ENCODE measurements around the gene RAB12.

The RAB12 gene

DNA sequence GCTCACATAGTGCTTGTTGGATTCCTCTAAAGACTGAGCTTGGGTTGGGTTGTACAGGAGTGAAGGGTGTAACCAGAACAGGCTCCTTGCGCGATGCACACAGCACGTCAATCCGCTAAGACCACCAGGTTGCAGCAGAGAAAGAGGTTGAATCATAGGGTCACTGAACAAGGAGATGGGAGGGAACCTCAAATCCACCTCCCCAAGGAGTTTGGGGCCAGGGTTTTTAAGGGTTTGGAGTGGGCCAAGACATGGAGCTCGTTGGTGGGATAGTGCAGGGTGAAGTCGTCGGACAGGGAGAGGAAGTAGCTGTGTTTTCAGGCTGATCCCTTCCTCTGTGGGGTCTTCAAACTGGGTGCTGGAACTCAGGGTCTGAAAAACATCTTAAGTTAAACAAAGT, 75.3 kb downstream of the RAB12 start:
- TF ChIP-seq, protein P1, sequence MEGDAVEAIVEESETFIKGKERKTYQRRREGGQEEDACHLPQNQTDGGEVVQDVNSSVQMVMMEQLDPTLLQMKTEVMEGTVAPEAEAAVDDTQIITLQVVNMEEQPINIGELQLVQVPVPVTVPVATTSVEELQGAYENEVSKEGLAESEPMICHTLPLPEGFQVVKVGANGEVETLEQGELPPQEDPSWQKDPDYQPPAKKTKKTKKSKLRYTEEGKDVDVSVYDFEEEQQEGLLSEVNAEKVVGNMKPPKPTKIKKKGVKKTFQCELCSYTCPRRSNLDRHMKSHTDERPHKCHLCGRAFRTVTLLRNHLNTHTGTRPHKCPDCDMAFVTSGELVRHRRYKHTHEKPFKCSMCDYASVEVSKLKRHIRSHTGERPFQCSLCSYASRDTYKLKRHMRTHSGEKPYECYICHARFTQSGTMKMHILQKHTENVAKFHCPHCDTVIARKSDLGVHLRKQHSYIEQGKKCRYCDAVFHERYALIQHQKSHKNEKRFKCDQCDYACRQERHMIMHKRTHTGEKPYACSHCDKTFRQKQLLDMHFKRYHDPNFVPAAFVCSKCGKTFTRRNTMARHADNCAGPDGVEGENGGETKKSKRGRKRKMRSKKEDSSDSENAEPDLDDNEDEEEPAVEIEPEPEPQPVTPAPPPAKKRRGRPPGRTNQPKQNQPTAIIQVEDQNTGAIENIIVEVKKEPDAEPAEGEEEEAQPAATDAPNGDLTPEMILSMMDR (conservative IDR thresholded peaks at IDR 0.05; ENCODE audit: control insufficient read depth, insufficient read depth, low read depth, low read length): no peak

DNA sequence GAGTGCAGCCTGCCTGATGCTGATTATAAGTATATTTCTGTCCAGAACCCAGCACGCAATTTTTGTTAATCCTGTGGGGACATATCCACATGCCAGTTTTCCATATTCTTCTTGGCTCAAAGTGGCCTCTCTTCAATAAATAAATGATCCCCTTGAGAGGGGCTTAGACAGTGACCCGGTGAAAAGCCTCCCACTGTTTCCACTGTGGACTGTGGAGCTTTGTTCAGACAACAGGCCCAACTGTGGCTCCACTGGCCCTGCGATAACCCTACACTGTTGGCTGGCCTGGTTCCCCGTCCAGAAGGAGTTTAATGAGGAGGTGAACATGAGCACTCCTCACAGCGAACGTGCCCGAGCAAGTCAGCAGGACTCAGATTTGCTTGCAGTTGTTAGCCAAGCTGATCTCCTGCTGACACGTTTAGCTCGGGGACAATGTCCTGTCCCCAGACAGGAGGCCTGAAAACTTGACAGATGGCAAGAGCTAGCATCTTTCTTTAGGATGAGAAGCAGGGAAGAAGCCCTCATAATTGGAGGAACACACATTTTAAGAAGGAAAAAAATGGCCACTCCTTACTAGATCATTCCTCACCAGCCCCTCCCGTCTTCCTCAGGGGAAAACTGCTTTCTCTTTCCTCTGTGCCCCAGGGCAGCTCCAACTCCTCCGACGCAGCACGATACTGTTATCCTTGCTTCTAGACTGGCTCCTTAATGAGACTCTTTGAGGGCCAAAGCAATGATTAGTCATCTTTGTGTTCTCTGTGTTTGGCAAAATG, 76.1 kb downstream of the RAB12 start:
- peak; percentile 44 for DNase-seq (ENCODE audit: low read depth)
- H3K4me3 ChIP-seq (ENCODE audit: control insufficient read depth, low read depth, low read length): no peak overlapping the region
- TF ChIP-seq, protein P1 (conservative IDR thresholded peaks at IDR 0.05; ENCODE audit: control insufficient read depth, insufficient read depth, low read depth, low read length): no peak

More for the DNA sequence above, 75.3 kb downstream of the RAB12 start:
- no peak overlapping the region for H3K4me3 ChIP-seq (ENCODE audit: control insufficient read depth, low read depth, low read length)
- no peak for DNase-seq (ENCODE audit: low read depth)

DNA sequence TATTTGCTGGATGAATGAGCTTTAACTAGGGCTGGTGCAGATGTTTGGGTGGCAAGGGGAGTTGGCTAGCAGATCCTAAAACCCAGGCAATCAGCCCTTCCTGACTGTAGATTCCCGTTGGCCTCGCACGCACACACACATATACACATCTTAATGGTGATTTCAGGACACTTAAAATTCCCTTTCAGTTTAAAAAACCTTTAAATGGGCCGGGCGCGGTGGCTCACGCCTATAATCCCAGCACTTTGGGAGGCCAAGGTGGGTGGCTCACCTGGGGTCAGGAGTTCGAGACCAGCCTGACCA, 76.6 kb downstream of the RAB12 start:
- H3K4me3 ChIP-seq (ENCODE audit: control insufficient read depth, low read depth, low read length): no peak overlapping the region
- no peak for DNase-seq (ENCODE audit: low read depth)
- TF ChIP-seq, protein P1 (conservative IDR thresholded peaks at IDR 0.05; ENCODE audit: control insufficient read depth, insufficient read depth, low read depth, low read length): no peak

GRCh38 chr18:8686611-8687010, 77.4 kb downstream of the RAB12 start:
- TF ChIP-seq, protein P1 (conservative IDR thresholded peaks at IDR 0.05; ENCODE audit: control insufficient read depth, insufficient read depth, low read depth, low read length): no peak
- DNase-seq (ENCODE audit: low read depth): no peak
- H3K4me3 ChIP-seq (ENCODE audit: control insufficient read depth, low read depth, low read length): no peak overlapping the region

- TF ChIP-seq, protein P1 (conservative IDR thresholded peaks at IDR 0.05; ENCODE audit: control insufficient read depth, insufficient read depth, low read depth, low read length): no peak
- DNase-seq (ENCODE audit: low read depth): no peak
- H3K4me3 ChIP-seq (ENCODE audit: control insufficient read depth, low read depth, low read length): no peak overlapping the region
Measured at GRCh38 chr18:8688216-8688800, 79.1 kb downstream of the RAB12 start.

- no peak for DNase-seq (ENCODE audit: low read depth)
- TF ChIP-seq, protein P1 (conservative IDR thresholded peaks at IDR 0.05; ENCODE audit: control insufficient read depth, insufficient read depth, low read depth, low read length): no peak
Measured at GRCh38 chr18:8688816-8689215, 79.6 kb downstream of the RAB12 start.

More at GRCh38 chr18:8688816-8689215, 79.6 kb downstream of the RAB12 start:
- H3K4me3 ChIP-seq (ENCODE audit: control insufficient read depth, low read depth, low read length): no peak overlapping the region
